PC-9 (cell line): ENCODE measurements around the gene TNFSF4.

Experiments used
- EZH2 ChIP-seq: fragments of 200-600 bp; sonication (generic); IDR thresholded peaks from 2 replicates; pipeline ENCODE4 v1.8.0; 2017; ENCODE audit warnings: antibody characterized with exemption, low read depth
- TF ChIP-seq, protein P1 (sequence below): fragments of 200-600 bp; sonication (generic); conservative IDR thresholded peaks from 2 replicates; pipeline ENCODE4 v1.6.1; 2017; ENCODE audit warnings: mixed run types, antibody characterized with exemption, mild to moderate bottlenecking, moderate library complexity

DNA sequence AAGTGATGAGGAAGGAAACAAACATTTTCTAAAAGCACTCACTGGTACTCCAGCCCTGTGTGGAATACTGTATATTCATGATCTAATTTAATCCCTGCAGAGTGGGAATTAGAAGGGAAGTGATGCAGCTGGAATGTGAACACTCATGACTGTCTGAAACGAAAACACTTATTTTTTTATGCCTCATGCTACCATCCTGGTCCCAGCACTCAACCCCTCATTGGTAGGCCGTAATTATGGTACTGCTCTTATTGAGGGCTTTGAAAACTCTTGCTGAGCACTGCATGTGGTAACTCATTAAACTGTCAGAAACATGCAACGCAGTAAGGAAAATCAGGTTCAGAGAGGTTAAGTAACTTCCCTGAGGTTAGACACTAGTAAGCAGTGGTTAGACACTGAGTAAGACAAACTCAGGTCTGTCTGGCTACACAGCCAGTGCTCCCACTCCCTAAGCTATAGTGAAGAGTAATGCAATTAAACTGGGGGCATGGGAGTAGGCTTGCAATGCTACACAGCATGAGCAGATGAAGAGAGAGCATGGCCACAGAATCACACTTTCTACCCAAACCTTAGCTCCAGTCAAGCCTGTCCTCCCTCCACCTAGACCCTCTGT, 17.3 kb upstream of the TNFSF4 start:
- TF ChIP-seq, protein P1, sequence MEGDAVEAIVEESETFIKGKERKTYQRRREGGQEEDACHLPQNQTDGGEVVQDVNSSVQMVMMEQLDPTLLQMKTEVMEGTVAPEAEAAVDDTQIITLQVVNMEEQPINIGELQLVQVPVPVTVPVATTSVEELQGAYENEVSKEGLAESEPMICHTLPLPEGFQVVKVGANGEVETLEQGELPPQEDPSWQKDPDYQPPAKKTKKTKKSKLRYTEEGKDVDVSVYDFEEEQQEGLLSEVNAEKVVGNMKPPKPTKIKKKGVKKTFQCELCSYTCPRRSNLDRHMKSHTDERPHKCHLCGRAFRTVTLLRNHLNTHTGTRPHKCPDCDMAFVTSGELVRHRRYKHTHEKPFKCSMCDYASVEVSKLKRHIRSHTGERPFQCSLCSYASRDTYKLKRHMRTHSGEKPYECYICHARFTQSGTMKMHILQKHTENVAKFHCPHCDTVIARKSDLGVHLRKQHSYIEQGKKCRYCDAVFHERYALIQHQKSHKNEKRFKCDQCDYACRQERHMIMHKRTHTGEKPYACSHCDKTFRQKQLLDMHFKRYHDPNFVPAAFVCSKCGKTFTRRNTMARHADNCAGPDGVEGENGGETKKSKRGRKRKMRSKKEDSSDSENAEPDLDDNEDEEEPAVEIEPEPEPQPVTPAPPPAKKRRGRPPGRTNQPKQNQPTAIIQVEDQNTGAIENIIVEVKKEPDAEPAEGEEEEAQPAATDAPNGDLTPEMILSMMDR: no peak
- no peak for TF ChIP-seq EZH2
